Mesenteric fat pad (tissue), 1 donor: ENCODE results near the gene PCIF1. TPM values are rescaled to one million over a fixed set of nuclear protein-coding genes. Genes with fewer than 3 reads are reported as not detected.
"Not testable (repeated sequence)": the region's sequence is repeated elsewhere in the genome, so short reads cannot be mapped to it uniquely, and the experiment has no call there.

Experiments used
- DNase-seq: peaks from one replicate; pipeline ENCODE4 v3.0.0-alpha.2; 2020; ENCODE audit warnings: low spot score
- total RNA-seq: library from RNA; stranded (reverse); fragmentation: NEBNext Ultra II Directional; extraction: Animal tissue kit (Norgen Biotek cat#: 25700); gene quantifications from one replicate; pipeline ENCODE4 v1.2.1, GENCODE V29; 2021
- donor health status: DM: yes; HTN: yes; CAD: no.

PCIF1 gene
- total RNA-seq, 1 donor from 2014 or later, result 27.1 TPM

- DNase-seq, result no peak
These were observed 12.9 kb upstream of the PCIF1 start for GRCh38 chr20:45921337-45922189.

- no peak for DNase-seq
These were observed 9.9 kb upstream of the PCIF1 start for GRCh38 chr20:45924391-45925261.

- no peak for DNase-seq
These were observed 8.5 kb upstream of the PCIF1 start for GRCh38 chr20:45925821-45926506.

- no peak for DNase-seq
These were observed 7.8 kb upstream of the PCIF1 start for GRCh38 chr20:45926731-45927070.

- no peak for DNase-seq
These were observed 7.2 kb upstream of the PCIF1 start for GRCh38 chr20:45927071-45927878.

GRCh38 chr20:45931680-45932079 lies 2.8 kb upstream of the PCIF1 start:
- not testable (repeated sequence) for DNase-seq

GRCh38 chr20:45933266-45934045 lies 1.0 kb upstream of the PCIF1 start:
- DNase-seq, result no peak

- DNase-seq, result no peak
These were observed 367 bp upstream of the PCIF1 start for GRCh38 chr20:45934046-45934585.

- no peak for DNase-seq
These were observed 1.0 kb downstream of the PCIF1 start for GRCh38 chr20:45935416-45936046.

- no peak for DNase-seq
These were observed 3.3 kb downstream of the PCIF1 start for GRCh38 chr20:45937765-45938164.

- no peak for DNase-seq
These were observed 4.4 kb downstream of the PCIF1 start for GRCh38 chr20:45938727-45939438.

GRCh38 chr20:45940053-45940452 lies 5.6 kb downstream of the PCIF1 start:
- no peak for DNase-seq

- no peak for DNase-seq
These were observed 6.0 kb downstream of the PCIF1 start for GRCh38 chr20:45940469-45940868.

- DNase-seq, result no peak
These were observed 9.1 kb downstream of the PCIF1 start for GRCh38 chr20:45943613-45944012.

- DNase-seq, result no peak
These were observed 9.9 kb downstream of the PCIF1 start for GRCh38 chr20:45944151-45944964.

GRCh38 chr20:45944965-45945677 lies 10.6 kb downstream of the PCIF1 start:
- no peak for DNase-seq

- DNase-seq, result no peak
These were observed 11.2 kb downstream of the PCIF1 start for GRCh38 chr20:45945678-45946148.
